Hepatocyte (in vitro differentiated cells): ENCODE results near the gene SLC26A1. TPM values are rescaled to one million over a fixed set of nuclear protein-coding genes. Genes with fewer than 3 reads are reported as not detected.

Source experiments
- DNase-seq: peaks from one replicate; pipeline ENCODE4 v3.0.0-alpha.2; 2016; ENCODE audit warnings: low spot score
- H2AFZ ChIP-seq: fragments of 200-600 bp; sonication (generic); 2 replicates; pipeline ENCODE4 v1.6.0; 2016; ENCODE audit warnings: antibody characterized with exemption, mild to moderate bottlenecking
- H3K27ac ChIP-seq: fragments of 200-600 bp; sonication (generic); 2 replicates; pipeline ENCODE4 v1.5.1; 2016; ENCODE audit warnings: mild to moderate bottlenecking
- H3K27me3 ChIP-seq: fragments of 200-600 bp; sonication (generic); 2 replicates; pipeline ENCODE4 v1.6.1; 2016
- H3K36me3 ChIP-seq: fragments of 200-600 bp; sonication (generic); replicated peaks from 2 replicates; pipeline ENCODE4 v1.5.1; 2016; ENCODE audit warnings: low read depth; ENCODE audit not compliant: insufficient read depth
- H3K4me1 ChIP-seq: fragments of 200-600 bp; sonication (generic); 2 replicates; pipeline ENCODE4 v1.5.1; 2016; ENCODE audit warnings: mild to moderate bottlenecking, moderate library complexity; ENCODE audit not compliant: insufficient read depth
- H3K4me2 ChIP-seq: fragments of 200-600 bp; sonication (generic); 2 replicates; pipeline ENCODE4 v1.6.0; 2016
- H3K4me3 ChIP-seq: fragments of 200-600 bp; sonication (generic); 2 replicates; pipeline ENCODE4 v1.5.1; 2016; ENCODE audit warnings: mild to moderate bottlenecking
- H3K79me2 ChIP-seq: fragments of 200-600 bp; sonication (generic); 2 replicates; pipeline ENCODE4 v1.6.0; 2017; ENCODE audit warnings: mild to moderate bottlenecking
- H3K9me2 ChIP-seq: fragments of 200-600 bp; sonication (generic); replicated peaks from 2 replicates; pipeline ENCODE4 v1.6.0; 2017; ENCODE audit warnings: mild to moderate bottlenecking; ENCODE audit not compliant: insufficient read depth
- H3K9me3 ChIP-seq: fragments of 200-600 bp; sonication (generic); 2 replicates; pipeline ENCODE4 v1.5.1; 2016; ENCODE audit warnings: low read depth, mild to moderate bottlenecking
- H4K20me1 ChIP-seq: fragments of 200-600 bp; sonication (generic); 2 replicates; pipeline ENCODE4 v1.6.0; 2016; ENCODE audit warnings: mild to moderate bottlenecking; ENCODE audit not compliant: insufficient read depth, poor library complexity, severe bottlenecking
- EZH2 ChIP-seq: fragments of 200-600 bp; sonication (generic); IDR thresholded peaks from 2 replicates; pipeline ENCODE4 v1.6.1; 2016; ENCODE audit warnings: antibody characterized with exemption, mild to moderate bottlenecking, borderline replicate concordance
- EZH2phosphoT487 ChIP-seq: fragments of 200-600 bp; sonication (generic); IDR thresholded peaks from one replicate; pipeline ENCODE4 v1.6.1; 2018; ENCODE audit warnings: antibody characterized with exemption, mild to moderate bottlenecking, low read depth, moderate library complexity; ENCODE audit not compliant: unreplicated experiment, severe bottlenecking
- WGBS: methylation state at CpG from one replicate; pipeline ENCODE4 v1.1.6; 2016; ENCODE audit warnings: low lambda C conversion rate; ENCODE audit errors: missing lambda C conversion rate; 5-methylcytosine and 5-hydroxymethylcytosine counted together
- polyA plus RNA-seq: library from polyadenylated mRNA; unstranded; fragments of >200 nt; fragmentation: Nextera tagmentation; extraction: Ambion mirVana; gene quantifications from 2 replicates; pipeline ENCODE4 v1.2.1, GENCODE V29; 2016
- total RNA-seq: library from RNA; depleted of rRNA; stranded (reverse); fragments of >200 nt; gene quantifications from 2 replicates; pipeline ENCODE4 v1.2.3, GENCODE V29; 2014
- TF ChIP-seq, protein P1 (sequence below): fragments of 200-600 bp; sonication (generic); IDR thresholded peaks from 2 replicates; pipeline ENCODE4 v1.5.1; 2016; ENCODE audit warnings: antibody characterized with exemption, mild to moderate bottlenecking; ENCODE audit not compliant: poor library complexity

The SLC26A1 gene
- total and polyA plus RNA-seq, 2 experiments from 2014 or later: 9.0 to 12.6 TPM

DNA sequence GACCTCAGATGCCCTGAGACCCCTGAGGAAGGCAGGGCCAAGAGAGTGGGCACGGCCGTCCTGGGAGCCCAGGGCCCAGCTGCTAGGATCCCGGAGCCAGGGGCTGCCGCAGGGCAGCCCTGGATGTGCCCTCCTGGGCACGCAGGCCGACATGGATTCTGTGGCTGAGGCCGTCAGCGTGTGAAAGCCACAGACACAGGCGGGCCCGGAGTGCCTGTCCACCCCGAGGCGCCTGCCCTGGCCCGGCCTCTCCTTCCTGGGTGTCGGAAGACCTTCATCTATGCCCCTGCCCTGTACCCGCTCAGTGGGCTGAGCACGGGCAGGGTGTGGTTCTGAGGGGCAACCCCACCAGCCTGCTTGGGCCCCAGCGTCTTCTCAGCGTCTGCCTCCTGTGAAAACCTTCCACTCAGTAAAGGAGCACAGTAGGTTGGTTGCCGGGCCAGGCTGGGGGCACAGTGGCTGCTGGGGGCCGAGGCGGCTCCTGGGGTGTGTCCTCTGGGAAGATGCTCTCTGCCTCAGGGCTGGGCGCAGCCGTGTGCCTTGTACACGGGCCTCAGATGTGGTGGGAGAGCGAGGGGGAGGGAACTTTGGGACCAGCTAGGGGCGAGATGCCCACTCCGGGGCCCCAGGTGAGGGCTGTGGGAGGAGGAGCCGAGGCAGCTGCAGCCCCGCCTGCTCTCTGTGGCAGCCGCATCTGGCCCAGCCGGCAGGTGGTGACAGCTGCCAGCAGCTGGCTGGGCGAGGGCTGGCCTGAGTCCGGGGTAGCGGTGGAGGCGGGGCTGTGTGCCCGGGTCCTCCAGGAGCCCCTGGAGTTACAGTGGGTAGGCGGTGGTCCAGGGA, 39.0 kb upstream of the SLC26A1 start:
- no peak for TF ChIP-seq EZH2
- no peak for TF ChIP-seq EZH2phosphoT487
- no peak overlapping the region for H3K27ac ChIP-seq
- H3K27me3 ChIP-seq: no peaks in the 10 kb centered on the region
- no peaks in the 10 kb centered on the region for H4K20me1 ChIP-seq
- no peaks in the 10 kb centered on the region for H3K79me2 ChIP-seq
- no peak overlapping the region for H3K4me3 ChIP-seq
- DNase-seq: no peak
- peaks cover 4% of the 10 kb centered on the region for H3K4me1 ChIP-seq
- no peak overlapping the region for H3K4me2 ChIP-seq
- no peaks in the 10 kb centered on the region for H3K9me2 ChIP-seq
- WGBS: 83% methylated on average over 36 of the region's 37 CpGs
- H3K9me3 ChIP-seq: no peaks in the 10 kb centered on the region
- no peaks in the 10 kb centered on the region for H3K36me3 ChIP-seq
- no peak overlapping the region for H2AFZ ChIP-seq

DNA sequence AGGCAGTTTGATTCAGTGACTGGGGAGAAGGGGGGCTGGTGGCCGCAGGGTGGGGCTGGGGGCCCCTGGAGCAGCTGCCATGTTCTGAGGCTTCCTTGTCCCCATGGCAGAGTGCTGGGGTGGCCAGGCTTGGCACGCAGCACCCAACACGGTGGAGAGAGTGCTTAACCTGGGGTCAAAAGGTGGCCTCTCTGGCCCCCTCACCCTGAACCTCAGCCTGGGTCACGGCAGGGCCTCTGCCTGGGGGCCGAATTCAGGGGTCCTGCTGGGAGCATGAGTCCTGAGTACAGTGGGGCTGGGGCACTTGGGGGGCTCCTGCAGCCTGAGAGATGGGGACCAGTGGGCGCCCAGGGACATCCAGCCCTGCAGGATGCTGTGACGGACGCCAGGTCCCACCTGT, 38.1 kb upstream of the SLC26A1 start:
- WGBS: 84% methylated on average over 6 of the region's 8 CpGs
- TF ChIP-seq, protein P1, sequence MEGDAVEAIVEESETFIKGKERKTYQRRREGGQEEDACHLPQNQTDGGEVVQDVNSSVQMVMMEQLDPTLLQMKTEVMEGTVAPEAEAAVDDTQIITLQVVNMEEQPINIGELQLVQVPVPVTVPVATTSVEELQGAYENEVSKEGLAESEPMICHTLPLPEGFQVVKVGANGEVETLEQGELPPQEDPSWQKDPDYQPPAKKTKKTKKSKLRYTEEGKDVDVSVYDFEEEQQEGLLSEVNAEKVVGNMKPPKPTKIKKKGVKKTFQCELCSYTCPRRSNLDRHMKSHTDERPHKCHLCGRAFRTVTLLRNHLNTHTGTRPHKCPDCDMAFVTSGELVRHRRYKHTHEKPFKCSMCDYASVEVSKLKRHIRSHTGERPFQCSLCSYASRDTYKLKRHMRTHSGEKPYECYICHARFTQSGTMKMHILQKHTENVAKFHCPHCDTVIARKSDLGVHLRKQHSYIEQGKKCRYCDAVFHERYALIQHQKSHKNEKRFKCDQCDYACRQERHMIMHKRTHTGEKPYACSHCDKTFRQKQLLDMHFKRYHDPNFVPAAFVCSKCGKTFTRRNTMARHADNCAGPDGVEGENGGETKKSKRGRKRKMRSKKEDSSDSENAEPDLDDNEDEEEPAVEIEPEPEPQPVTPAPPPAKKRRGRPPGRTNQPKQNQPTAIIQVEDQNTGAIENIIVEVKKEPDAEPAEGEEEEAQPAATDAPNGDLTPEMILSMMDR: no peak
- TF ChIP-seq EZH2phosphoT487 (no peak), EZH2 (no peak)
- H3K36me3 ChIP-seq: no peaks in the 10 kb centered on the region
- no peaks in the 10 kb centered on the region for H3K9me2 ChIP-seq
- no peak overlapping the region for H2AFZ ChIP-seq
- peaks cover 4% of the 10 kb centered on the region for H3K4me1 ChIP-seq
- no peaks in the 10 kb centered on the region for H3K79me2 ChIP-seq
- H3K9me3 ChIP-seq: no peaks in the 10 kb centered on the region
- no peak overlapping the region for H3K4me3 ChIP-seq
- no peaks in the 10 kb centered on the region for H4K20me1 ChIP-seq
- no peak for DNase-seq
- H3K27me3 ChIP-seq: no peaks in the 10 kb centered on the region
- no peak overlapping the region for H3K27ac ChIP-seq
- no peak overlapping the region for H3K4me2 ChIP-seq

DNA sequence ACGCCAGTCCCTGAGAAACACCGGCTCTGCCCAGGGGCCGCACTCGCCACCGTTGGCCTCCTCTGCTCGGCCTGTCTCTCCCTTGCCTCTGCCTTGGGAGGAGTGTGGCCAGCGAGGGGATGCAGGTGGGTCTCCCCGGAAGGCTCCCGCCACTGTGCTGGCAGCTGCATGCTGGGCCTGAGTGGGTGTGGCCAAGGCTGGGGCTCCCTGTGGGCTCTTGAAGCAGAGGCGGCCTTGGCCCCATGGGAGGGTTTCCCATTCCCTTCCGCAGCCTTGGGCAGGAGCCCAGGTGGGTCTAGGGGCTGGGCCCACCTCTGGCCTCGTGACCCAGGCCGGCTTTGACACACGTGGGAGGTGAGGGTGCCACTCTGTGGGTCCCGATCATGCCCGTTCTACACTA, 37.4 kb upstream of the SLC26A1 start:
- no peaks in the 10 kb centered on the region for H4K20me1 ChIP-seq
- H3K27ac ChIP-seq: no peak overlapping the region
- H3K4me2 ChIP-seq: no peak overlapping the region
- H3K9me3 ChIP-seq: no peaks in the 10 kb centered on the region
- no peak for TF ChIP-seq EZH2
- TF ChIP-seq, protein P1: no peak
- no peak for TF ChIP-seq EZH2phosphoT487
- DNase-seq: no peak
- H3K4me1 ChIP-seq: peaks cover 4% of the 10 kb centered on the region
- WGBS: 80% methylated on average over 15 of the region's 16 CpGs
- no peaks in the 10 kb centered on the region for H3K79me2 ChIP-seq
- H3K9me2 ChIP-seq: no peaks in the 10 kb centered on the region
- no peaks in the 10 kb centered on the region for H3K27me3 ChIP-seq
- no peak overlapping the region for H3K4me3 ChIP-seq
- no peak overlapping the region for H2AFZ ChIP-seq
- no peaks in the 10 kb centered on the region for H3K36me3 ChIP-seq

DNA sequence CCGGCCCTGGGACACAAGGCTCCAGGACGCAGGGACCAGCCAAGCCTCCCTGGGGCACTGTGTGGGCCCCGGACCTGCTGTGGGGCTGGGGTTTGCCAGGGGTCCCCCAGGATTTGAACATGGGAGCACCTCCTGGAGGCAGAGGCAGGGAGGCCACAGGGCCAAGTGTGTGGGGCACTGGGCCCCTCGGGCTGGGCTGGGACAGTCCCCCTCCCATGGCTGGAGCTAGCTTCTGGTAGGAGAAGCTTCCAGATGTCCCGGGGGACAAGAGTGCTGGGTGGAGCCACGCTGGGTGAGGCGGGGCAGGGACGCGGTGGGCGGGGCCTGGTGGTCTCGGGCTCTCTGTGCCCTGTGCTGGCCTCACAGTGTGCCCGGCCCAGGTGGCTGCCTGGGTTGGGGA, 36.8 kb upstream of the SLC26A1 start:
- Histone ChIP-seq H3K4me3 (no peak overlapping the region), H4K20me1 (no peaks in the 10 kb centered on the region), H3K9me3 (no peaks in the 10 kb centered on the region), H3K79me2 (no peaks in the 10 kb centered on the region), H3K9me2 (no peaks in the 10 kb centered on the region), H2AFZ (no peak overlapping the region), H3K36me3 (no peaks in the 10 kb centered on the region), H3K27me3 (no peaks in the 10 kb centered on the region), H3K27ac (no peak overlapping the region), H3K4me1 (peaks cover 4% of the 10 kb centered on the region), H3K4me2 (no peak overlapping the region)
- TF ChIP-seq EZH2phosphoT487 (no peak), EZH2 (no peak)
- TF ChIP-seq, protein P1: no peak
- DNase-seq: no peak
- WGBS: 79% methylated on average over 9 of the region's 12 CpGs
